Ovary (tissue), 9 donors: ENCODE results near the gene STIM2. TPM values are rescaled to one million over a fixed set of nuclear protein-coding genes. Genes with fewer than 3 reads are reported as not detected.

Source experiments
- DNase-seq, 5 donors: peaks; one replicate each; pipeline ENCODE4 v3.0.0-alpha.2; 2019 to 2020
- H3K27ac ChIP-seq, 2 donors: fragments of 200-600 bp; one replicate each; pipeline versions ENCODE4 v1.5.1 to v1.8.0; 2019 to 2022
- H3K27me3 ChIP-seq: fragments of 200-600 bp; one replicate; pipeline ENCODE4 v1.8.0; 2022
- H3K36me3 ChIP-seq: fragments of 200-600 bp; sonication (generic); one replicate; pipeline ENCODE4 v1.5.1; 2019
- H3K4me1 ChIP-seq: one replicate; pipeline ENCODE4 v1.8.1; 2013; ENCODE audit warnings: mild to moderate bottlenecking, moderate library complexity; ENCODE audit not compliant: insufficient read depth
- H3K4me3 ChIP-seq: fragments of 200-600 bp; sonication (generic); one replicate; pipeline ENCODE4 v1.5.1; 2017
- H3K9me3 ChIP-seq, 2 donors: fragments of 200-600 bp in 1 of 2; sonication (generic) in 1 of 2; one replicate each; pipeline versions ENCODE4 v1.5.1 to v1.8.1; 2013 to 2019; ENCODE audit warnings: mild to moderate bottlenecking in 1 of 2, moderate library complexity in 1 of 2
- CTCF ChIP-seq, 3 donors: fragments of 450-650 bp in 2 of 3; fragments of 200-600 bp in 1 of 3; IDR thresholded peaks; one replicate each; pipeline versions ENCODE4 v1.5.1 to v1.8.0; 2016 to 2022; ENCODE audit warnings: antibody characterized with exemption in 3 of 3, mild to moderate bottlenecking in 1 of 3
- EP300 ChIP-seq: sonication (generic); formaldehyde crosslinking; IDR thresholded peaks from one replicate; pipeline ENCODE4 v1.6.1; 2017; ENCODE audit warnings: antibody characterized with exemption
- POLR2A ChIP-seq: fragments of 450-650 bp; IDR thresholded peaks from one replicate; pipeline ENCODE4 v1.6.1; 2017; ENCODE audit warnings: antibody characterized with exemption, mild to moderate bottlenecking, moderate library complexity
- WGBS, 3 donors: extraction: QIAGEN DNeasy Blood & Tissue Kit in 1 of 3; methylation state at CpG; one replicate each; pipeline versions ENCODE4 v1.1.5 to v1.1.7; 2013 to 2017; 5-methylcytosine and 5-hydroxymethylcytosine counted together
- intact Hi-C, 4 donors: fragments of 100-400 bp; cut with DNase I; formaldehyde crosslinking; loops; one replicate each; pipeline versions ENCODE4 v1.11.0 to v1.15.1; 2022 to 2023
- polyA plus RNA-seq, 2 donors: library from polyadenylated mRNA; stranded (reverse); fragments of 200-250 nt in 1 of 2; fragments of 350-450 nt in 1 of 2; fragmentation: Illumina TruSeq in 1 of 2; extraction: RNeasy Lipid Tissue Mini Kit (QIAGEN cat#74804) in 1 of 2; gene quantifications; one replicate each; pipeline ENCODE4 v1.2.3, GENCODE V29; 2013 to 2014
- total RNA-seq, 7 donors: library from RNA; depleted of rRNA in 2 of 7; stranded (reverse); fragments of >200 nt in 2 of 7; fragmentation: NEBNext Ultra II Directional in 3 of 7; extraction: Animal tissue kit (Norgen Biotek cat#: 25700) in 3 of 7; gene quantifications; one replicate each; pipeline versions ENCODE4 v1.1.0 to v1.2.4, GENCODE V29; 2016 to 2023
- donor health status: DM: no; HTN: no; CAD: no; lungs with moderate emphysema.
- donor health status: DM: no; HTN: no; CAD: no.
- donor health status: Bipolar disorder and iron deficiency.
- donor health status: DM: yes; HTN: yes; CAD: no.
- donor health status: DM: no; HTN: no; CAD: no.
- donor health status: DM: yes; HTN: yes; CAD: no.

Gene STIM2
- total and polyA plus RNA-seq, 9 donors = 24.0 to 47.9 (median 38.8) TPM

DNA sequence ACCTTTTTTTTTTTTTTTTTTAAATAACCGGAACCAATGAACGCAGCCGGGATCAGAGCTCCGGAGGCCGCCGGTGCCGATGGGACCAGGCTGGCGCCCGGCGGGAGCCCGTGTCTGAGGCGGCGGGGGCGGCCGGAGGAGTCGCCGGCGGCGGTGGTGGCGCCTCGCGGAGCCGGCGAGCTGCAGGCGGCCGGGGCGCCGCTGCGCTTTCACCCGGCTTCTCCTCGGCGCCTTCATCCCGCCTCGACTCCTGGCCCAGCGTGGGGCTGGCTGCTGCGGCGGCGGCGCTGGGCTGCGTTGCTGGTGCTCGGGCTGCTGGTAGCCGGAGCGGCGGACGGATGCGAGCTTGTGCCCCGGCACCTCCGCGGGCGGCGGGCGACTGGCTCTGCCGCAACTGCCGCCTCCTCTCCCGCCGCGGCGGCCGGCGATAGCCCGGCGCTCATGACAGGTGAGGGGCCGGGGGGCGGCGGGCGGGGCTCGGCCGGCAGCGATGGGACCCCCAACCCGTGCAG, 337 bp downstream of the STIM2 start:
- intact Hi-C loops = loop anchor here in 3 of 4 donors (5.0 to 10.0 kb wide), 3 partner anchors 131 to 136 kb away; no protein-coding TSS in a partner anchor
- WGBS, 3 donors = 0 to 1% (median 0%) methylated on average over 45 to 70 of the region's 70 CpGs

DNA sequence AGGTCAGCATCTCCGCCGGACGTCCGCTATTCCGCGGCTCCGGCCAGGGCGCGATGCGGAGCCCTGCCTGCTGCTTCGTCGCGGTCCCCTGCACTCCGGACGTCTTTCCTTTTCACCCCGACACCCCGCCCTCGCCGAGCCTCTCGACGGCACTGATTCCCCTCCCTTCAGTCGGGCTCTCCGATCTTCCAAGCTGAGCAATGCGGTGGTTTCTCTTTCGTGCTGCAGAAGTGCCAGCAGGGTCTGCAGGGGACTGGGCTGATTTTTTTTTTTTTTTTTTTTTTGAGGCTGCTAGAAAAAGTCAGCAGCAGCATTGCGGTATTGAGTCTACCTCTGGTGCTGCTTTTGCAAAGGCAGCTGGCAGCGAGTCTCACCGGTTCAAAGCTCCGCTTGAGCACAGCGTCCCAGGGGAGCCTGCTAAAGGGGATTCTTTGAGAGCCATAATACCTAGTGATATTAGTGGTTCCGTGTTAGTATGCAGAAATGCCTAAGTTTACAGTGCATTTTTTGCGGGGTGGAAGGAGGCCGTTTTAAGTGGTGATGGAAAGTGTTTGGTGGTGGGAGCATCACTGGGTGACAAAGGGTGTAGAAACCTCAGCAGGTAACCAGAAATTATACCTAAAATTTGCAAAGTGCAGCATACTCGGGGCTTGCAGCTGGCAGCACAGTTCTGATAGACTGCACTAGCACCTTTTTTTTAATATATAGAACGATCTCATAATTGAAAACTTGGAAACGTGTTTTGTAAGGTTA, 969 bp downstream of the STIM2 start:
- no peak for TF ChIP-seq EP300
- TF ChIP-seq POLR2A = no peak
- no peak for TF ChIP-seq CTCF (IDR thresholded peaks at IDR 0.05)
- no peaks in the 10 kb centered on the region for H3K36me3 ChIP-seq
- H3K27me3 ChIP-seq = no peaks in the 10 kb centered on the region
- peaks cover 8% of the 10 kb centered on the region for H3K4me1 ChIP-seq
- WGBS, 3 donors = 0 to 1% (median 0%) methylated on average over 30 to 36 of the region's 36 CpGs
- H3K4me3 ChIP-seq = peak overlapping the region; percentile 82
- peak in 4 of 5 donors; percentile 55 to 72 (median 64) for DNase-seq
- intact Hi-C loops = loop anchor here in 3 of 4 donors (5.0 to 10.0 kb wide), 3 partner anchors 131 to 136 kb away; no protein-coding TSS in a partner anchor
- peak overlapping the region; percentile 96 for H3K27ac ChIP-seq
- H3K9me3 ChIP-seq = no peaks in the 10 kb centered on the region

More for the DNA sequence above, 337 bp downstream of the STIM2 start:
- no peaks in the 10 kb centered on the region for H3K27me3 ChIP-seq
- H3K9me3 ChIP-seq = no peaks in the 10 kb centered on the region
- H3K4me3 ChIP-seq = peak overlapping the region; percentile 82
- peak overlapping the region; percentile 96 for H3K27ac ChIP-seq
- DNase-seq = peak; percentile 45 to 77 (median 67)
- TF ChIP-seq EP300 = no peak
- peaks cover 5% of the 10 kb centered on the region for H3K4me1 ChIP-seq
- no peaks in the 10 kb centered on the region for H3K36me3 ChIP-seq

- no peak for DNase-seq
- TF ChIP-seq POLR2A (no peak), EP300 (no peak), CTCF (IDR thresholded peaks at IDR 0.05) (no peak)
- peaks cover 8% of the 10 kb centered on the region for H3K4me1 ChIP-seq
- H3K4me3 ChIP-seq = peak overlapping the region; percentile 82
- H3K9me3 ChIP-seq = no peaks in the 10 kb centered on the region
- no peaks in the 10 kb centered on the region for H3K27me3 ChIP-seq
- no peaks in the 10 kb centered on the region for H3K36me3 ChIP-seq
- peak overlapping the region in 1 of 2 donors; percentile 96 for H3K27ac ChIP-seq
- intact Hi-C loops = loop anchor here in 3 of 4 donors (5.0 to 10.0 kb wide), 3 partner anchors 130 to 135 kb away; no protein-coding TSS in a partner anchor
- WGBS, 3 donors = 3 to 5% (median 5%) methylated on average over 3 of the region's 3 CpGs
Observed at GRCh38 chr4:26862381-26862915, 1.8 kb downstream of the STIM2 start.

DNA sequence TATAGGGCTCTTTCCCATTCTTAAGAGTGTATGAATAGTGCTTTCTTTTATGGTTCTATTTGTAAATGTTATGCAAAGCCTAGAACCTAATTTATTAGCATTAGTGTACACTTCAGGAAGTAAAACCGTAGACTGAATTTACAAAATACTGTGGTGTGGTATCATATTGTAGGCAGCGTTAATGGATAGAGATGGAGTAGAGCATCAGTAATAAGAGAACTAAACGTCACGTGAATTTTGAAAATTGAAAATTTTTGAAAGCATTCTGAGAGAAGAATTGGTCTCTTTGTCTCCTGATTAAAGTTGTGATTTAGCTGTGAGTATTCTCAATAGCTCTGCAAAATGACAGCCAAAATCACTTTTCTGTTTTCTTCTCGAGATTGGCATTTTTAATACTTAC, 2.9 kb downstream of the STIM2 start:
- intact Hi-C loops = loop anchor here in 3 of 4 donors (5.0 to 10.0 kb wide), 3 partner anchors 129 to 134 kb away; no protein-coding TSS in a partner anchor
- H3K9me3 ChIP-seq = no peaks in the 10 kb centered on the region
- DNase-seq = no peak
- H3K4me3 ChIP-seq = no peak overlapping the region
- 9 to 40% (median 22%) methylated on average over 5 of the region's 5 CpGs for WGBS, 3 donors
- no peaks in the 10 kb centered on the region for H3K36me3 ChIP-seq
- no peak for TF ChIP-seq EP300
- TF ChIP-seq CTCF (IDR thresholded peaks at IDR 0.05) = no peak
- TF ChIP-seq POLR2A = no peak
- peaks cover 5% of the 10 kb centered on the region for H3K4me1 ChIP-seq
- no peak overlapping the region for H3K27ac ChIP-seq
- no peaks in the 10 kb centered on the region for H3K27me3 ChIP-seq
